H9 (cell line): ENCODE measurements around the gene B3GLCT. TPM values are rescaled to one million over a fixed set of nuclear protein-coding genes. Genes with fewer than 3 reads are reported as not detected.

Experiments
- DNase-seq: peaks from one replicate; pipeline ENCODE4 v3.0.0-alpha.2; 2017
- H2AFZ ChIP-seq: one replicate; pipeline ENCODE4 v1.6.1; 2013; ENCODE audit warnings: mild to moderate bottlenecking, low read length, control low read depth, moderate library complexity
- H2AK5ac ChIP-seq: 2 replicates; pipeline ENCODE4 v1.6.1; 2013; ENCODE audit warnings: low read length, control low read depth, mixed read lengths; ENCODE audit not compliant: insufficient read length
- H2BK120ac ChIP-seq: one replicate; pipeline ENCODE4 v1.6.1; 2013; ENCODE audit warnings: low read depth, mild to moderate bottlenecking, low read length, control low read depth, inconsistent platforms; ENCODE audit not compliant: poor library complexity, severe bottlenecking
- H2BK12ac ChIP-seq: 2 replicates; pipeline ENCODE4 v1.6.1; 2013; ENCODE audit warnings: low read length, control low read depth, mixed read lengths, low read depth; ENCODE audit not compliant: insufficient read length
- H2BK15ac ChIP-seq: 2 replicates; pipeline ENCODE4 v1.6.1; 2013; ENCODE audit warnings: low read depth, low read length, control low read depth
- H2BK20ac ChIP-seq: one replicate; pipeline ENCODE4 v1.6.1; 2013; ENCODE audit warnings: low read depth, mild to moderate bottlenecking, low read length, control low read depth, inconsistent platforms; ENCODE audit not compliant: poor library complexity, severe bottlenecking
- H2BK5ac ChIP-seq: 2 replicates; pipeline ENCODE4 v1.6.1; 2013; ENCODE audit warnings: low read length, control low read depth, mixed read lengths; ENCODE audit not compliant: insufficient read length
- H3K14ac ChIP-seq: 2 replicates; pipeline ENCODE4 v1.6.1; 2013; ENCODE audit warnings: low read length, control low read depth; ENCODE audit not compliant: insufficient read depth
- H3K18ac ChIP-seq: 2 replicates; pipeline ENCODE4 v1.6.1; 2013; ENCODE audit warnings: low read depth, mild to moderate bottlenecking, mixed read lengths, low read length, control low read depth; ENCODE audit not compliant: insufficient read length
- H3K23ac ChIP-seq: 2 replicates; pipeline ENCODE4 v1.6.1; 2013; ENCODE audit warnings: low read length, control low read depth, mixed read lengths, low read depth; ENCODE audit not compliant: insufficient read length
- H3K23me2 ChIP-seq: 2 replicates; pipeline ENCODE4 v1.6.1; 2013; ENCODE audit warnings: low read depth, mild to moderate bottlenecking, mixed read lengths, low read length, control low read depth; ENCODE audit not compliant: insufficient read length, poor library complexity, severe bottlenecking
- H3K27ac ChIP-seq: 2 replicates; pipeline ENCODE4 v1.5.1; 2013; ENCODE audit warnings: low read length, control low read depth, mixed read lengths, low read depth; ENCODE audit not compliant: insufficient read length
- H3K27me3 ChIP-seq: 2 replicates; pipeline ENCODE4 v1.6.1; 2013; ENCODE audit warnings: low read length, control low read depth, inconsistent platforms; ENCODE audit not compliant: insufficient read depth
- H3K4ac ChIP-seq: 2 replicates; pipeline ENCODE4 v1.6.1; 2013; ENCODE audit warnings: low read depth, mild to moderate bottlenecking, control low read depth, inconsistent platforms, low read length, moderate library complexity
- H3K4me1 ChIP-seq: 2 replicates; pipeline ENCODE4 v1.6.1; 2013; ENCODE audit warnings: low read length, control low read depth, inconsistent platforms; ENCODE audit not compliant: insufficient read depth
- H3K4me2 ChIP-seq: 2 replicates; pipeline ENCODE4 v1.6.1; 2013; ENCODE audit warnings: low read length, control low read depth, mixed read lengths; ENCODE audit not compliant: insufficient read length, insufficient read depth
- H3K56ac ChIP-seq: 2 replicates; pipeline ENCODE4 v1.6.1; 2013; ENCODE audit warnings: low read depth, mild to moderate bottlenecking, mixed read lengths, low read length, control low read depth; ENCODE audit not compliant: insufficient read length
- H3K79me1 ChIP-seq: 2 replicates; pipeline ENCODE4 v1.6.1; 2013; ENCODE audit warnings: low read depth, mild to moderate bottlenecking, moderate library complexity, low read length, control low read depth, inconsistent platforms; ENCODE audit not compliant: insufficient read depth, poor library complexity, severe bottlenecking
- H3K79me2 ChIP-seq: 2 replicates; pipeline ENCODE4 v1.6.1; 2013; ENCODE audit warnings: low read length, control low read depth, inconsistent platforms; ENCODE audit not compliant: insufficient read depth
- H3K9ac ChIP-seq: 2 replicates; pipeline ENCODE4 v1.6.1; 2013; ENCODE audit warnings: low read length, control low read depth, mixed read lengths; ENCODE audit not compliant: insufficient read length; ENCODE audit errors: extremely low read depth
- H3K9me3 ChIP-seq: one replicate; pipeline ENCODE4 v1.6.1; 2013; ENCODE audit warnings: low read depth, low read length, inconsistent platforms; ENCODE audit not compliant: control insufficient read depth
- H3T11ph ChIP-seq: one replicate; pipeline ENCODE4 v1.6.1; 2013; ENCODE audit warnings: mild to moderate bottlenecking, low read length, control low read depth, inconsistent platforms
- H4K20me1 ChIP-seq: one replicate; pipeline ENCODE4 v1.6.1; 2013; ENCODE audit not compliant: control insufficient read depth, insufficient read length, insufficient read depth
- H4K5ac ChIP-seq: 2 replicates; pipeline ENCODE4 v1.6.1; 2013; ENCODE audit warnings: low read depth, mild to moderate bottlenecking, mixed read lengths, low read length, control low read depth; ENCODE audit not compliant: insufficient read length
- H4K8ac ChIP-seq: replicated peaks from 2 replicates; pipeline ENCODE4 v1.6.1; 2013; ENCODE audit warnings: low read length, control low read depth, mixed read lengths, low read depth; ENCODE audit not compliant: insufficient read length
- H4K91ac ChIP-seq: 2 replicates; pipeline ENCODE4 v1.6.1; 2013; ENCODE audit warnings: low read depth, mild to moderate bottlenecking, moderate library complexity, mixed read lengths, low read length, control low read depth; ENCODE audit not compliant: insufficient read length
- H3K27ac Mint-ChIP-seq, 3 experiments: 2 replicates in 2 of 3; 3 replicates in 1 of 3; pipeline ENCODE4 v1.8.0; 2020 to 2021; ENCODE audit warnings: mixed read lengths in 3 of 3, mild to moderate bottlenecking in 1 of 3, moderate library complexity in 1 of 3
- H3K27me3 Mint-ChIP-seq: 2 replicates; pipeline ENCODE4 v1.8.0; 2021; ENCODE audit warnings: low read depth, mild to moderate bottlenecking, moderate library complexity, mixed read lengths
- H3K36me3 Mint-ChIP-seq, 3 experiments: 2 replicates in 2 of 3; 3 replicates in 1 of 3; pipeline ENCODE4 v1.8.0; 2020 to 2021; ENCODE audit warnings: low read depth in 3 of 3, mixed read lengths in 3 of 3; ENCODE audit not compliant: insufficient read depth in 1 of 3
- H3K4me1 Mint-ChIP-seq, 2 experiments: 2 replicates each; pipeline ENCODE4 v1.8.0; 2020; ENCODE audit warnings: mixed read lengths in 2 of 2
- H3K4me3 Mint-ChIP-seq, 2 experiments: 2 replicates in 1 of 2; 3 replicates in 1 of 2; pipeline ENCODE4 v1.8.0; 2020 to 2021; ENCODE audit warnings: mild to moderate bottlenecking in 2 of 2, mixed read lengths in 2 of 2, moderate library complexity in 1 of 2
- H3K9me3 Mint-ChIP-seq, 2 experiments: 2 replicates in 1 of 2; 3 replicates in 1 of 2; pipeline ENCODE4 v1.8.0; 2020; ENCODE audit warnings: mild to moderate bottlenecking in 2 of 2, mixed read lengths in 2 of 2, moderate library complexity in 1 of 2
- CTCF ChIP-seq: fragments of 200-600 bp; sonication (generic); conservative IDR thresholded peaks from 3 replicates; pipeline ENCODE4 v1.8.0; 2021; ENCODE audit warnings: antibody characterized with exemption, mild to moderate bottlenecking
- WGBS: extraction: QIAGEN DNeasy Blood & Tissue Kit; methylation state at CpG from one replicate; pipeline ENCODE4 v1.1.7; 2013; ENCODE audit warnings: missing lambda C conversion rate, low lambda C conversion rate, mixed read lengths; ENCODE audit not compliant: insufficient read length; ENCODE audit errors: extremely low coverage; 5-methylcytosine and 5-hydroxymethylcytosine counted together
- total RNA-seq: library from RNA; stranded (reverse); gene quantifications from 2 replicates; pipeline ENCODE4 v1.2.1, GENCODE V29; 2021

B3GLCT gene
- total RNA-seq, 1 experiment from 2014 or later: 5.4 TPM

- H3K27me3 Mint-ChIP-seq: 0 out of 2 replicates have a peak, but pooled peaks cover 1% of the 10 kb centered on the region
- Histone ChIP-seq H4K20me1 (no peaks in the 10 kb centered on the region), H3K23me2 (no peaks in the 10 kb centered on the region), H2BK15ac (no peak overlapping the region), H3K9ac (no peak overlapping the region), H3K18ac (no peak overlapping the region), H2BK12ac (no peak overlapping the region), H2BK20ac (no peak overlapping the region), H2AK5ac (no peak overlapping the region), H3K4me2 (no peak overlapping the region), H3K4me1 (no peaks in the 10 kb centered on the region; the same call in 1 of the 2 replicates), H3K27me3 (no peaks in the 10 kb centered on the region), H3K23ac (no peak overlapping the region), H3K14ac (no peak overlapping the region), H4K5ac (no peak overlapping the region), H3K56ac (no peak overlapping the region), H4K91ac (no peak overlapping the region), H2BK5ac (no peak overlapping the region), H4K8ac (no peak overlapping the region), H3K79me1 (no peaks in the 10 kb centered on the region), H3K9me3 (no peaks in the 10 kb centered on the region), H3K27ac (no peak overlapping the region), H3T11ph (no peak overlapping the region), H2AFZ (no peak overlapping the region), H3K79me2 (no peaks in the 10 kb centered on the region), H3K4ac (no peak overlapping the region), H2BK120ac (no peak overlapping the region)
- no peaks in the 10 kb centered on the region for H3K9me3 Mint-ChIP-seq
- DNase-seq: no peak
- H3K27ac Mint-ChIP-seq: no peak overlapping the region
- H3K4me3 Mint-ChIP-seq: no peak overlapping the region
- peaks cover 0 to 2% (median 0%) of the 10 kb centered on the region in 3 experiments; a peak in 2 of 7 replicates for H3K36me3 Mint-ChIP-seq
- peaks cover 14 to 15% of the 10 kb centered on the region in 2 experiments for H3K4me1 Mint-ChIP-seq
- no peak for TF ChIP-seq CTCF
- WGBS: no CpG with 5 or more reads among the region's 4 CpGs
Measured at GRCh38 chr13:31195616-31196015, 4.2 kb upstream of the B3GLCT start.
